PC-9 (cell line): ENCODE data around the gene DPYSL3. TPM values are rescaled to one million over a fixed set of nuclear protein-coding genes. Genes with fewer than 3 reads are reported as not detected.

Experiments used
- BruUV-seq: library from RNA; stranded (reverse); fragments of 400-500 nt; replicated peaks from 2 replicates; lab custom pipeline; 2021; lab: Mats Ljungman, UMichigan
- CTCF ChIA-PET: fragments of 300-600 bp; sonication (Branson Sonifier 250); formaldehyde crosslinking; loops from one replicate; lab custom pipeline; 2022; ENCODE audit warnings: antibody characterized with exemption; lab: Charles Lee
- POLR2A ChIA-PET: fragments of 300-600 bp; sonication (Branson Sonifier 250); formaldehyde crosslinking; loops from one replicate; lab custom pipeline; 2022; ENCODE audit warnings: antibody characterized with exemption; ENCODE audit not compliant: unreplicated experiment; lab: Charles Lee
- DNase-seq, 2 experiments: peaks; one replicate each; pipeline versions ENCODE4 v3.0.0 to v3.0.0-alpha.2; 2015 to 2022; ENCODE audit warnings: mixed read lengths in 1 of 2
- H2AFZ ChIP-seq: fragments of 200-600 bp; sonication (generic); 2 replicates; pipeline ENCODE4 v1.8.1; 2017; ENCODE audit warnings: antibody characterized with exemption
- H3F3A ChIP-seq: fragments of 200-600 bp; sonication (generic); 2 replicates; pipeline ENCODE4 v1.8.1; 2017; ENCODE audit warnings: antibody characterized with exemption, mild to moderate bottlenecking, low read depth; ENCODE audit not compliant: insufficient read depth
- H3K27ac ChIP-seq: fragments of 200-600 bp; sonication (generic); 2 replicates; pipeline ENCODE4 v1.6.1; 2016; ENCODE audit warnings: mixed run types
- H3K27me3 ChIP-seq: fragments of 200-600 bp; sonication (generic); 2 replicates; pipeline ENCODE4 v1.6.1; 2016; ENCODE audit warnings: low read depth, mixed run types; ENCODE audit not compliant: insufficient read depth
- H3K36me3 ChIP-seq: fragments of 200-600 bp; sonication (generic); 2 replicates; pipeline ENCODE4 v1.6.1; 2016; ENCODE audit warnings: low read depth, mixed run types
- H3K4me1 ChIP-seq: fragments of 200-600 bp; sonication (generic); replicated peaks from 2 replicates; pipeline ENCODE4 v1.6.1; 2016; ENCODE audit warnings: mixed run types; ENCODE audit not compliant: insufficient read depth
- H3K4me2 ChIP-seq: fragments of 200-600 bp; sonication (generic); 2 replicates; pipeline ENCODE4 v1.6.1; 2017; ENCODE audit warnings: mixed run types
- H3K4me3 ChIP-seq: fragments of 200-600 bp; sonication (generic); 2 replicates; pipeline ENCODE4 v1.6.1; 2016; ENCODE audit warnings: mixed run types
- H3K79me2 ChIP-seq: fragments of 200-600 bp; sonication (generic); 2 replicates; pipeline ENCODE4 v1.6.1; 2017; ENCODE audit warnings: low read depth, mixed run types
- H3K9me2 ChIP-seq: fragments of 200-600 bp; sonication (generic); 2 replicates; pipeline ENCODE4 v1.8.1; 2017; ENCODE audit warnings: mild to moderate bottlenecking; ENCODE audit not compliant: insufficient read depth
- H3K9me3 ChIP-seq: fragments of 200-600 bp; sonication (generic); 2 replicates; pipeline ENCODE4 v1.8.1; 2016; ENCODE audit warnings: low read depth; ENCODE audit not compliant: insufficient read depth
- H4K20me1 ChIP-seq: fragments of 200-600 bp; sonication (generic); 2 replicates; pipeline ENCODE4 v1.8.1; 2017; ENCODE audit not compliant: insufficient read depth
- CTCF ChIP-seq: fragments of 200-600 bp; sonication (generic); conservative IDR thresholded peaks from 2 replicates; pipeline ENCODE4 v1.6.1; 2017; ENCODE audit warnings: mixed run types, antibody characterized with exemption, mild to moderate bottlenecking, moderate library complexity
- EZH2 ChIP-seq: fragments of 200-600 bp; sonication (generic); IDR thresholded peaks from 2 replicates; pipeline ENCODE4 v1.8.0; 2017; ENCODE audit warnings: antibody characterized with exemption, low read depth
- intact Hi-C: fragments of 100-400 bp; cut with micrococcal nuclease; formaldehyde crosslinking; loops from one replicate; pipeline ENCODE4 v1.10.0; 2022; ENCODE audit not compliant: unreplicated experiment
- total RNA-seq: library from RNA; stranded (reverse); gene quantifications from 2 replicates; pipeline ENCODE4 v1.2.3, GENCODE V29; 2021

Gene DPYSL3
- total RNA-seq, 1 experiment from 2014 or later, result 1.3 TPM

- Histone ChIP-seq H3K4me1 (peaks cover 29% of the 10 kb centered on the region), H3K27me3 (no peaks in the 10 kb centered on the region), H3K4me3 (no peak overlapping the region), H2AFZ (no peak overlapping the region), H3K9me2 (no peaks in the 10 kb centered on the region), H4K20me1 (no peaks in the 10 kb centered on the region), H3K27ac (peak overlapping the region; percentile 80; the same call in 1 of the 2 replicates), H3K4me2 (no peak overlapping the region), H3F3A (peaks cover 13% of the 10 kb centered on the region; the same call in 1 of the 2 replicates), H3K79me2 (no peaks in the 10 kb centered on the region), H3K36me3 (no peaks in the 10 kb centered on the region), H3K9me3 (peaks cover 6% of the 10 kb centered on the region; the same call in 1 of the 2 replicates)
- CTCF ChIA-PET, result no interaction called here
- no peak for DNase-seq
- TF ChIP-seq EZH2 (no peak), CTCF (no peak)
- intact Hi-C loops, result no loop called here
- BruUV-seq, result no TSS peak
- POLR2A ChIA-PET, result no interaction called here
Measured at GRCh38 chr5:147349241-147349640, 160.6 kb downstream of the DPYSL3 start.

- no peak for DNase-seq
- peaks cover 13% of the 10 kb centered on the region; the same call in 1 of the 2 replicates for H3F3A ChIP-seq
- no peaks in the 10 kb centered on the region for H4K20me1 ChIP-seq
- no TSS peak for BruUV-seq
- peaks cover 29% of the 10 kb centered on the region for H3K4me1 ChIP-seq
- TF ChIP-seq EZH2, result no peak
- TF ChIP-seq CTCF, result no peak
- H2AFZ ChIP-seq, result 0 out of 2 replicates have a peak overlapping the region, but pooled peaks have one; percentile 24
- H3K9me2 ChIP-seq, result no peaks in the 10 kb centered on the region
- no peak overlapping the region for H3K4me3 ChIP-seq
- no peaks in the 10 kb centered on the region for H3K79me2 ChIP-seq
- no peaks in the 10 kb centered on the region for H3K36me3 ChIP-seq
- H3K27ac ChIP-seq, result peak overlapping the region; percentile 80
- CTCF ChIA-PET, result no interaction called here
- peaks cover 6% of the 10 kb centered on the region; the same call in 1 of the 2 replicates for H3K9me3 ChIP-seq
- POLR2A ChIA-PET, result no interaction called here
- H3K27me3 ChIP-seq, result no peaks in the 10 kb centered on the region
- H3K4me2 ChIP-seq, result peak overlapping the region; percentile 37
- intact Hi-C loops, result no loop called here
Measured at GRCh38 chr5:147348451-147348850, 161.4 kb downstream of the DPYSL3 start.

- H3K79me2 ChIP-seq, result no peaks in the 10 kb centered on the region
- peak overlapping the region; percentile 24; the same call in 1 of the 2 replicates for H2AFZ ChIP-seq
- CTCF ChIA-PET, result no interaction called here
- H3K9me3 ChIP-seq, result peaks cover 6% of the 10 kb centered on the region; the same call in 1 of the 2 replicates
- H3K27ac ChIP-seq, result peak overlapping the region; percentile 80
- H3K27me3 ChIP-seq, result no peaks in the 10 kb centered on the region
- BruUV-seq, result no TSS peak
- TF ChIP-seq EZH2, result no peak
- H3F3A ChIP-seq, result peaks cover 13% of the 10 kb centered on the region; the same call in 1 of the 2 replicates
- intact Hi-C loops, result no loop called here
- peak overlapping the region; percentile 37 for H3K4me2 ChIP-seq
- POLR2A ChIA-PET, result no interaction called here
- no peaks in the 10 kb centered on the region for H3K36me3 ChIP-seq
- no peaks in the 10 kb centered on the region for H3K9me2 ChIP-seq
- peak in 1 of 2 experiments; percentile 77 for DNase-seq
- no peaks in the 10 kb centered on the region for H4K20me1 ChIP-seq
- peaks cover 29% of the 10 kb centered on the region for H3K4me1 ChIP-seq
- no peak overlapping the region for H3K4me3 ChIP-seq
Measured at GRCh38 chr5:147348046-147348445, 161.8 kb downstream of the DPYSL3 start.
